ENCODE results near the gene LCE3A.
"Not testable (repeated sequence)": the region's sequence is repeated elsewhere in the genome, so short reads cannot be mapped to it uniquely, and the experiment has no call there.

Gene LCE3A

DNA sequence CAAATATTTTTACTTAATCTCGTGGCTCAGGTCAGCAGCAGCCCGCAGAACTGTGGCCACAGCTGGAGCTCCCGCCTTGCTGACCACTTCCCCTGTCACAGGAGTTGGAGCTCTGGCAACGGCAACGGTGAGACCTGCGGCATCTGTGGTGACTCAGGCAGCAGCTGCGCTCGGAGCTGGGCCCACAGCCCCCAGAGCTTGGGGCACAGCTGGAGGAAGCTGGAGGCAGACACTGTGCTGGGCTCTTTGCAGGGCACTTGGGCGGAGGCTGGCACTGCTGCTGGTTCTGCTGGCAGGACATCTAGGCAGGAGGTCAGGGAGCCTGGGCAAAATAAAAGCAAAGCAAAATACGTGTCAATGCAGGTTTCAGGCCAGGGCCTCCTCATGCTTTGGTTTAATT is at the start of gene LCE3A:
TSS of gene LCE3A (minus strand) at position 301 of the 400 bp plus-strand sequence. CDS start at position 301, 0 bp downstream.
- no peak for DNase-seq

DNA sequence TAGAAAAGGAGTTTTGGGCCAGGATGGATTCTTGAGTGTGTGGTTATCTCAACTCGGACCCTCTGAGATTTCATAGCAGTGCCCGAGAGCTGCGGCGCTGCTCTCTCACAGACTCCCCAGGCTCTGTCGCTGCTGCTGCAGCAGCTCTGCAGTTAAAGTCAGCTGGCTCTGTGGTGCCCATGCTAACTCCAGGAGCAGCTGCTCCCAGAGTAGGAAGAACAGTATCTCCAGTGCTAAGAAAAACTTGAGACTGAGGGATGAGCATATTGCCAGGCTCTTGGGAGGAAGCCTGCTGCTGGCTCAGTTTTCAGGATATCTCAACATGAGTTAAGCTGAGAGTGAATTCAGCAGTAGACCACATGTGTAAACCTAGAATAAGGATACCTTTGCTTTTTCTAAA is 44.7 kb upstream of the LCE3A start:
- no peak for DNase-seq

DNA sequence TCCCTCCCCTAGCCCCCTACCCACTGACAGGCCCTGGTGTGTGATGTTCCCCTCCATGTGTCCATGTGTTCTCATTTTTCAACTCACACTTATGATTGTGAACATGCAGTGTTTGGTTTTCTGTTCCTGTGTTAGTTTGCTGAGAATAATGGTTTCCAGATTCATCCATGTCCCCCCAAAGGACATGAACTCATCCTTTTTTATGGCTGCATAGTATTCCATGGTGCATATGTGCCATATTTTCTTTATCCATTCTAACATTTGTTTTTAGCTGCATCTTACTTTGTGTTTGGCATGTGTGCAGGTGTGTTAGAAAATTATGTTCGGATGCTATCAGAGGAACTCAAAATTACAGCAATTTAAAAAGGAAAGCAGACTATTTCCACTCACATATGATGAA is 43.3 kb upstream of the LCE3A start:
- DNase-seq: not testable (repeated sequence)

- DNase-seq: no peak
Measured at GRCh38 chr1:152663098-152663497, 40.2 kb upstream of the LCE3A start, which contains the start of gene LCE2D. Gene LCE2D (plus strand): TSS chr1:152663380. CDS start chr1:152664106, 726 bp downstream.

DNA sequence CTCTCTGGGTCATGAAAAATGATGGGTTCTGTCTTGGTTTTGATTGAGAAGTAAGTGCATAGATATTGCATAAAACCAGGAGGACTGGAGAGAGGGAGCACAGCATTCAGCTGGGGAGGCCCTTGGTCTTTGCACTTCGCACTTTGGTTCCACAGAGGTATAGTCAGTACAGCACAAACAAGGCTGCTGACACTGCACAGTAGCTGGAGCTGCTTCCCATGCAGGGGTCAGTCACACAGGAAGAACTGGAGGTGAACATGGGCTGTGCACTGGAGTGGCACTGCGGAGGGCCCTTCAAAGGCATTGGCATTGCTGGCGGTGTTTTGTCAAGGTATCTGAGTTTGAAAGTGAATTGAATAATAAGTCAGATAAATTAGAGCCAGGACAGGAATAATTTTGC is 35.7 kb upstream of the LCE3A start:
- no peak for DNase-seq

DNA sequence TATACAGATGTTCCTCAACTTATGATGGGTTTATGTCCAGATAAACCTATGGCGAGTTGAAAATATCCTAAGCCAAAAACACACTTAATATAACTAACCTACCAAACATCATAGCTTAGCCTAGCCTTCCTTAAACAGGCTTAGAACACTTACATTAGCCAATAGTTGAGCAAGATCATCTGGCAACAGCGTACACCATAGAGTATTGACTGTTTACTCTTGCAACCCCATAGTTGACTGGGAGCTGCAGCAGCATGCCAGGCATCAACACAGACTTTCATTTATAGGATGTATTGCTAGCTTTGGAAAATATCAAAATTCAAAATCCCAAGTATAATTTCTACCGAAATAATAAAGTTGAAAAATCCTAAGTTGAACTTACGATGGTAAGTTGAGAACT is 34.8 kb upstream of the LCE3A start:
- DNase-seq: no peak

GRCh38 chr1:152656459-152656858 is 33.6 kb upstream of the LCE3A start:
- no peak for DNase-seq

- DNase-seq: peak; percentile 59
Measured at GRCh38 chr1:152654110-152654509, 31.2 kb upstream of the LCE3A start.

DNA sequence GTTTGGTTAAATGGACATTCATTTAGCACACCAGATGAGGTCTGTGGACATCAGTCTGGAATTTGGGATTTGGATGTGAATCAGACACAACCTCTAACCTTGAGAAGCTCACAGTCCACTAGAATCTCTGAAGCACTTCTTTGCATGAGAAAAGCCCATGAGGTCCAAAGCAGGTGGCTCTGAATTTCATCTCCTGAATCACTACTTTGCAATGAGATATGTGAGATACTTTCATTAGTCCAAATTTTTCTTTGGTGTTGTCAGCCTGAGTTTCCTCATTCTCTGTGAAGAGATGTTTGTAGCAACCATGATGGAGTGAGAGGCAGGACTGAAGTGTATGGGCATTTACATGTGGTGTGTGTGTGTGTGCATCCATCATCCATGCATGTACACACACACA is 23.8 kb upstream of the LCE3A start:
- no peak for DNase-seq

GRCh38 chr1:152645146-152645545 is 22.2 kb upstream of the LCE3A start:
- DNase-seq: no peak

- no peak for DNase-seq
Measured at GRCh38 chr1:152643945-152644344, 21.0 kb upstream of the LCE3A start.

DNA sequence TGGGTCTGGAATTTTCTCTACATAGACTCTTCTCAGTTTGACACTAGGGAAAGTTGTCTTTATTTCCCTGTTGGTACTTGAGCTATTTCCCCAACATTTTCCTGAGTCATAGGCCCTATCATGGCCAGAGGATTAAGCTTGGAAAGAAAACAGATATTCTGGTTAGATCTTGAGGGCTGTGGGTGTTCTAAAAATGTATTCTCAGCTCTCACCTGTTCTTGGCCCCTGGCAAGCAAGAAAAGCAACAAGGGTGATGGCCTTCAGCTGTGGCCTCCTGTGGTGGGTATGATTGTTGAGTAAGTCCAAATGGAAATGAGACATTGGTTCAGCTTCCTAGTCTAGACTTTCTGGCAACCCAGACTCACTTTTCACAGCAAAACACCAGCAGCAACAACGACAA is 17.4 kb upstream of the LCE3A start:
- DNase-seq: no peak

DNA sequence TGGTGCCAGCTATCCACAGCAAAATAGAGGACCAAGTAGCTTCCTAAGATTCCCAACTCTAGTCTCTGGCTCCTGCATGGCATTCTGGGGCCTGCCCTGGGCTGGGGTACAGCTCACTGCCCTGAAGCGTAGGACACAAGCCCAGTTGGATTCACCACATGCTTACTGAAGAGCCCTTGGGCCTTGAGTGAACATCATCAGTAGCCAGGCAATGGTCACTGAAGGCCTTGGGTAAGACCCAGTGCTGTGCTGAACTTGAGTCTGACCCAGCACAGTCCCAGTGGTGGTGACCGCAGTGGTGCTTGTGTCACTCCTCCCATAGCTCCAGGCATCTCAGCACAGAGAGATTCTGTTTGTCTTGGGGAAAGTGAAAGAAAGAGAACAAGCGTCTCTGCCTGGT is 7.7 kb upstream of the LCE3A start:
- DNase-seq: no peak

- DNase-seq: no peak
Measured at GRCh38 chr1:152626744-152627143, 3.8 kb upstream of the LCE3A start.

DNA sequence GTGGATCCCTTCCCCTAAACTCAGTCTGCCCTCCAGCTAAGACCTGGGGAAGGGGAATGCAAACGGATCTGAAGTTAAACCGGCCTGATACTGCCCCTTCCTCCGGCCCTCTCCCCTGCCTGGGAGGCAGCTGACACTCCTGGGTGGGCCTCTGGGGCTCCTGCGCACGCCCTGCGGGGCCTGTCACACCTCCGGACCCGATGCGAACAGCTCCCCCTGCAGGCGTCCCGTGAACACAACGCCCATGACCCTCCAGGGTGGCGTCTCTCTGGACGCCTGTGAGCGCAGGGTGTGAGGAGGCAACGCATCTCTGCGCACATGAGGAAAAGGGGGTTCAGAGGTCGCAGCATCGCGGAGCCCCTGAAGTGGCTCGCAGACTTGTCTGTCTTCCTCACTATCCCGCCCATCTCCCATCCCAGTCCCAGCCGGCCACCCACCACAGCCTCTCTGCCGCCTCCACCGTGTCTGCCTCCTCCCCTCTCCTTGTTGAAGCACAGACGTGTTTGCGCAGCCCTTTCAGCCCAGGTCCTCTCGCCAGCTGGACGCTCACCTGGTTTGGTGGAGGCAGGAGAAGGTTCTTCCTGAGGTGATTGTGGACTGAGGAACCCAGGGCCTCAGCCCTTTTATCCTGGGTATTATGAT is 421 bp upstream of the LCE3A start:
- DNase-seq: no peak

- no peak for DNase-seq
Measured at GRCh38 chr1:152621993-152622392, 910 bp downstream of the LCE3A start.

DNA sequence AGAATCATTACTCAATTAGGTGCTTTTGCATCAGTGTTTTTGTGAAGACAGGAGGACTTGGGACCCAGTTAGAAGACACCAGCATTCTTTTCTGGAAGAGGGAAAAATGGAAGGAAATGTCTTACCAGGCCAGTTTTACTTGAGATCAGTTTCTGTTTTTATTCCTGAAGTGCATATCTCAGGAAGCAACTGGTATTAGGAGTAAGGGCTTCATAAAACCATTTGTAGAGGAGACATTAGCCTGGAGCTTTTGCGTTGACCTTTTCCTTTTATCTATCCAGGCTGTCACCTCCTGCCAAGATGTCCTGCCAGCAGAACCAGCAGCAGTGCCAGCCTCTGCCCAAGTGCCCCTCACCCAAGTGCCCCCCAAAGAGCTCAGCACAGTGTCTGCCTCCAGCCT is 9.4 kb downstream of the LCE3A start, which contains the start of gene LCE3B:
TSS of gene LCE3B (plus strand) at position 301 of the 400 bp plus-strand sequence. CDS start at position 301, 0 bp downstream.
- DNase-seq: no peak

DNA sequence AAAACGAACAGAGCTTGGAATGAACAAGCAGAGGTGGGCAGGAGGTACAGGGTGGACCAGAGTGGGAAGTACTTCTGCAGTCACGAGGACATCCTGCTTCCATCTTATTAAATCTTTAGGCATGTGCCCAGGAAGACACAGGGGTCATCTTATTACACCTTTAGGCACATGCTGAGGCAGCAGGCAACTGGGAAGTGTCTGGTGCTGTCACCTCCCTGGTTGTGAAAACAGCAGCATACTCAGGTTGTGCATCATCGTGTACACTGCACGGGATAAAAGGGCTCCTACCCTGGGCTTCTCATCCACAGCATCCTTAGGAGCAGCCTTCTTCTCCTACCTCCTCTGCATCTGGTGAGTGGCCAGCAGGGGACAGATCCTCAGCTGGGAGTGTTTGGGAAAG is 23.0 kb downstream of the LCE3A start, which contains the start of gene LCE3C:
TSS of gene LCE3C (plus strand) at position 301 of the 400 bp plus-strand sequence. CDS start 498 bp downstream, outside the sequence.
- DNase-seq: no peak

- DNase-seq: no peak
Measured at GRCh38 chr1:152596986-152597385, 25.9 kb downstream of the LCE3A start.

DNA sequence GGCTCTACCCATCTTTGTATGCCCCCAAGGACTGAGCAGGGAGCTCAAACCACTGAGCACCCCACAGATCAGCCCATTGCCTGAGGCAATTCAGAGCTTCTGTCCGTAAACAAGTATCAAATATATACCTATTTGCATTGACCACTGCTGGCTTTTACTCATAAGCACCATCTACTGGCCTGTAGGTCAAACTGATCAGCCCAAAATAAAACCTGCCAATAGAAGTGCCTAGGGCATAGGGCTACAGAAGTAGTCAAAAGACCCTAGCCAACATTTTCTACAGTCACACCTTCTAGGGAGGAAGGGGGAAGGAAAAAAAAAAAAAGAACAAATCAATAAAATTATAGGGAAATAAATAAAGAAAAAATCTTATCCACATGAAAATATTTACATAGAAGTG is 37.3 kb downstream of the LCE3A start:
- DNase-seq: no peak

DNA sequence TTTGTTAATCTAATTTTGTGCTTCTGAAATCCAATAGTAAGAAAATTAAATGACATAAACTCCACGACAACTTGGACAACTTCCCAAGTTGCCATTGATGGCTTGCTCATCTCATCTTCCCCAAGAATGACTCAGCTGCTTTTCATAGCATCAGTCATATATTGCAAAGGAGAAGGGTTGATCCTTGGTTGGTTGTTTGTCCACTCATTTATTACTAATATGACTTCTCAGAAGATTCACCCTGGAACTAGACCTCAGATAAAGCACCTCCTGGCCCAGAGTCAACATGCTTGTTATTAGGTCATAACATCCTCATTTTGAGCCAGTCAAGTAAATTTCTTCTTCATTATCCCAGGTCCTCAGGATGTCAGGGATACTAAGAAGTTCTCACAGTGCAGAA is 40.3 kb downstream of the LCE3A start:
- no peak for DNase-seq

DNA sequence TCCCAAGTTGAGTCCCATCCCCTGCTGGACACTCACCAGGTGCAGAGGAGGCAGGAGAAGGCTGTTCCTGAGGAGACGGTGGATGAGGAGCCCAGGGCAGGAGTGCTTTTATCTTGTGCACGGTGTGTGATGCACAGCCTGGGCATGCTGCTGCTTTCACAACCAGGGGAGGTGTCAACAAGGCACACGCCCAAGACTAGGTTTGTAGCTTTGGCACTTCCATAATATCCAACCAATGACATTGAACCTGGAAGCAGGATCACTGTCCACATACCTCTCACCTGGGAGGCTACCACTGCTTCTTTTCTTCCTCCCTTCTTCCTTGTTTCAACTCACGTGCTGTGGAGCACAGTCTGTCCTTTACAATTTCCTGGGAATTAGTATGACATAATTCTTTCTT is 42.5 kb downstream of the LCE3A start, which contains the start of gene LCE3D:
TSS of gene LCE3D (minus strand) at position 84 of the 400 bp plus-strand sequence. CDS start 580 bp downstream, outside the sequence.
- DNase-seq: no peak

- DNase-seq: not testable (repeated sequence)
Measured at GRCh38 chr1:152579526-152579925, 43.4 kb downstream of the LCE3A start.

DNA sequence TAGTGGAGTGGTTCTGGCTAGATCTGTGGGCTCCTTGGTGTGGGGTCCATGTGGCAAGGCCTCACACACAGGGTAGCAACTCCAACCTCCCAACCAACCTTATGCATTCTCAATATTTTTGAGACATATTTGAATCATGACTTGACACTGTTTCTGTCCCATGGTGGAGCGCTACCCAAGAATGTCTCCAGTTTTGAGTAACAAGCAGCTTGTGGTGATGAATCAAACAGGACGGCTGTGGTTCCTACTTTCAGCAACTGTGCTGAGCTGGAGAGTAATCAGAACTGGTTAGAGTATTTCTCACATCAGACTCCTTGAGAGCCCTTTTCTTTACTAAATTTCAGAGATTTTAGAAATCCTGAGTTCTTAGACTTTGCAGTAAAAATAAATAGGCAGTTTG is 45.7 kb downstream of the LCE3A start:
- DNase-seq: no peak
